AG04450 (cell line): Measurements from ENCODE around the gene UAP1. TPM values are rescaled to one million over a fixed set of nuclear protein-coding genes. Genes with fewer than 3 reads are reported as not detected.

Source experiments
- CTCF ChIA-PET: fragments of 300-600, 350-600 bp; formaldehyde crosslinking; extraction: SDS; loops from one replicate; lab custom pipeline; 2022; ENCODE audit warnings: antibody characterized with exemption, inconsistent platforms; lab: Charles Lee
- POLR2A ChIA-PET: fragments of 350-600 bp; formaldehyde crosslinking; extraction: SDS; loops from one replicate; lab custom pipeline; 2021; ENCODE audit warnings: antibody characterized with exemption, inconsistent platforms; lab: Yijun Ruan, JAX
- DNase-seq: peaks from one replicate; pipeline ENCODE4 v3.0.0-alpha.2; 2011; ENCODE audit warnings: low read depth, low spot score
- H3K27ac ChIP-seq: one replicate; pipeline ENCODE4 v1.5.1; 2012; ENCODE audit warnings: low read depth, low read length, control low read depth
- H3K27me3 ChIP-seq: one replicate; pipeline ENCODE4 v1.6.0; 2012; ENCODE audit warnings: low read length; ENCODE audit not compliant: control insufficient read depth, insufficient read depth
- H3K4me3 ChIP-seq: 2 replicates; pipeline ENCODE4 v1.5.1; 2011; ENCODE audit warnings: mild to moderate bottlenecking, low read depth, low read length, control low read depth
- H3K9me3 ChIP-seq: 2 replicates; pipeline ENCODE4 v1.5.1; 2012; ENCODE audit warnings: low read length; ENCODE audit not compliant: control insufficient read depth, insufficient read depth
- CTCF ChIP-seq: IDR thresholded peaks from 2 replicates; pipeline ENCODE4 v1.5.1; 2011; ENCODE audit warnings: low read depth, low read length, control low read depth, inconsistent platforms
- polyA plus RNA-seq: library from polyadenylated mRNA; depleted of rRNA; stranded (reverse); fragments of >200 nt; gene quantifications from 2 replicates; pipeline ENCODE4 v1.2.3, GENCODE V29; 2011

UAP1 gene
- polyA plus RNA-seq, 1 experiment = 85.7 TPM

GRCh38 chr1:162560303-162561036, 1.1 kb upstream of the UAP1 start:
- Histone ChIP-seq H3K27me3 (no peaks in the 10 kb centered on the region), H3K27ac (peak overlapping the region; percentile 95), H3K9me3 (no peaks in the 10 kb centered on the region), H3K4me3 (peak overlapping the region; percentile 70)
- DNase-seq = no peak
- POLR2A ChIA-PET = interaction anchor here (1.3 to 1.6 kb wide), 2 partner anchors 25 to 71 kb away, joined by 5 read pairs; partner anchors contain the start of gene DDR2
- no peak for TF ChIP-seq CTCF
- CTCF ChIA-PET = no interaction called here

- TF ChIP-seq CTCF = no peak
- peak; percentile 87 for DNase-seq
- H3K4me3 ChIP-seq = peak overlapping the region; percentile 83
- ChIA-PET POLR2A (interaction anchor here (1.0 to 2.0 kb wide), 11 partner anchors 11 to 74 kb away, joined by 3 to 11 read pairs (median 5); partner anchors contain the start of gene DDR2), CTCF (interaction anchor here (0.5 kb wide), 1 partner anchor 10 kb away, joined by 3 read pairs; no protein-coding TSS in a partner anchor)
- H3K27me3 ChIP-seq = no peaks in the 10 kb centered on the region
- H3K27ac ChIP-seq = peak overlapping the region; percentile 95
- no peaks in the 10 kb centered on the region for H3K9me3 ChIP-seq
Observed at GRCh38 chr1:162561037-162561615, 396 bp upstream of the UAP1 start.

- no peak for DNase-seq
- CTCF ChIA-PET = no interaction called here
- H3K9me3 ChIP-seq = no peaks in the 10 kb centered on the region
- TF ChIP-seq CTCF = no peak
- no peaks in the 10 kb centered on the region for H3K27me3 ChIP-seq
- POLR2A ChIA-PET = interaction anchor here (0.7 to 2.0 kb wide), 2 partner anchors 10 to 21 kb away, joined by 3 to 11 read pairs; no protein-coding TSS in a partner anchor
- peak overlapping the region; percentile 80 for H3K27ac ChIP-seq
- peak overlapping the region; percentile 83 for H3K4me3 ChIP-seq
Observed at GRCh38 chr1:162562470-162562828, 927 bp downstream of the UAP1 start.

- no peak overlapping the region for H3K4me3 ChIP-seq
- CTCF ChIA-PET = interaction anchor here (1.7 to 2.9 kb wide), 2 partner anchors 49 to 235 kb away, joined by 5 to 9 read pairs; no protein-coding TSS in a partner anchor
- DNase-seq = no peak
- no peaks in the 10 kb centered on the region for H3K27me3 ChIP-seq
- H3K9me3 ChIP-seq = no peaks in the 10 kb centered on the region
- TF ChIP-seq CTCF = no peak
- POLR2A ChIA-PET = no interaction called here
- H3K27ac ChIP-seq = no peak overlapping the region
Observed at GRCh38 chr1:162564762-162565218, 3.3 kb downstream of the UAP1 start.

- TF ChIP-seq CTCF = no peak
- Histone ChIP-seq H3K4me3 (no peak overlapping the region), H3K27me3 (no peaks in the 10 kb centered on the region), H3K27ac (no peak overlapping the region), H3K9me3 (no peaks in the 10 kb centered on the region)
- ChIA-PET CTCF (interaction anchor here (0.5 to 2.9 kb wide), 4 partner anchors 25 to 283 kb away, joined by 3 to 9 read pairs (median 3); no protein-coding TSS in a partner anchor), POLR2A (interaction anchor here (1.0 kb wide), 1 partner anchor 25 kb away, joined by 5 read pairs; no protein-coding TSS in a partner anchor)
- no peak for DNase-seq
Observed at GRCh38 chr1:162565460-162565859, 3.9 kb downstream of the UAP1 start.
